ENCODE data around the gene MNT. TPM values are rescaled to one million over a fixed set of nuclear protein-coding genes. Genes with fewer than 3 reads are reported as not detected.
"Not testable (repeated sequence)": the region's sequence is repeated elsewhere in the genome, so short reads cannot be mapped to it uniquely, and the experiment has no call there.

The MNT gene, protein sequence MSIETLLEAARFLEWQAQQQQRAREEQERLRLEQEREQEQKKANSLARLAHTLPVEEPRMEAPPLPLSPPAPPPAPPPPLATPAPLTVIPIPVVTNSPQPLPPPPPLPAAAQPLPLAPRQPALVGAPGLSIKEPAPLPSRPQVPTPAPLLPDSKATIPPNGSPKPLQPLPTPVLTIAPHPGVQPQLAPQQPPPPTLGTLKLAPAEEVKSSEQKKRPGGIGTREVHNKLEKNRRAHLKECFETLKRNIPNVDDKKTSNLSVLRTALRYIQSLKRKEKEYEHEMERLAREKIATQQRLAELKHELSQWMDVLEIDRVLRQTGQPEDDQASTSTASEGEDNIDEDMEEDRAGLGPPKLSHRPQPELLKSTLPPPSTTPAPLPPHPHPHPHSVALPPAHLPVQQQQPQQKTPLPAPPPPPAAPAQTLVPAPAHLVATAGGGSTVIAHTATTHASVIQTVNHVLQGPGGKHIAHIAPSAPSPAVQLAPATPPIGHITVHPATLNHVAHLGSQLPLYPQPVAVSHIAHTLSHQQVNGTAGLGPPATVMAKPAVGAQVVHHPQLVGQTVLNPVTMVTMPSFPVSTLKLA
- total RNA-seq (ENCODE audit: insufficient read depth, low replicate concordance), result 25.0 TPM

DNA sequence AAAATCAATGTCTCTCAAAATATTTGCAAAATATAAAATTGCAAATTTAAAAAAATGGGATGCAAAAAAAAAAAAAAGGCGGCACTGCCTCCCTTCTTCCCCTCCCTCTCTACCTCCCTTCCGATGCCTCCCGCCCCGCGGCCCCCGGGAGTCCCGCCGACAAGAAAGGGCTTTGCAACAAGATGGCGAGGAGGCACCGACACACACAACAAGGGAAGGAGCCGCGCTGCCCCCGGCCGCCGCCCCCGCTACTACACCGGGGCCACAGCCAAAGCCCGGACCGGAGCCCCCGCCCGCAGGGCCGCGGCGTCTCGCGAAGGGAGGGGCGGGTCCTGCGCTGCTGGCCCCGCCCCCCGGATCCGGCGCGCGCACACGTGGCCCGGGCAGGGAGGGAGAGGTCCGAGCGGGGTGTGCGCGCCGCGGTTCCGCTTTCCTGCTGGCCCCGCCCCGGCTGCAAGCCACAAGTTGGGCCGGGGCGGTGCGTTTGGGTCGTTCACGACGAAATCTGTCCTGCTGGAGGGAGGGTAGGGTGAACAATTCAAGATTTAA, at the start of gene MNT:
TSS of gene MNT (minus strand) at position 184 of the 549 bp plus-strand sequence. CDS start 348 bp downstream, outside the sequence.
- DNase-seq (ENCODE audit: low spot score), result peak; percentile 96

DNA sequence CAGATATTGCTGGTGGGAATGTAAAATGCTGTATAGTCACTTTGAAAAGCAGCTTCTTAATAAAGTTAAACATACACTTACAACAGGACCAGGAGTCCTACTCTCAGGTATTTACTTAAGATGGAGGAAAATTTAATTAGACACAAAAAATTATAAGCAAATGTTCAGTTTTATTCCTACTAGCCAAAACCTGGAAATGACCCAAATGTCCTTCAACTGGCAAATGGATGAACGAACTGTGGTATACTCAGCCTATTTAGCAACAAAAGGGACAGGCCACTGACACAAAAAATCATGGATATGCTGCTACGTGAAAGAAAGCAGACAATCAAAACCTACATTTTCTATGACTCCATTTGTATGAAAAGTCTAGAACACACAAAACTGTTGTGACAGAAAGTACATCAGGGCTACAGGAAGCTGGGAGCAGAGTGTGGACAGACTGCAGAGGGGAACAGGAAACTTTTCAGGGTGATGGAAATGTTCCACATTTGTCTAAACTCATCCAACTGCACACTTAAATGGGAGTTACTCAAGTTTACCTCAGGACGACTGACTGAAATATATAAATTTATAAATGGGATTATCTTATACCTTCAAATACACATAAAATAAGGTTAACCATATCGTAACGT, 49.3 kb upstream of the MNT start:
- no peak for DNase-seq (ENCODE audit: low spot score)

DNA sequence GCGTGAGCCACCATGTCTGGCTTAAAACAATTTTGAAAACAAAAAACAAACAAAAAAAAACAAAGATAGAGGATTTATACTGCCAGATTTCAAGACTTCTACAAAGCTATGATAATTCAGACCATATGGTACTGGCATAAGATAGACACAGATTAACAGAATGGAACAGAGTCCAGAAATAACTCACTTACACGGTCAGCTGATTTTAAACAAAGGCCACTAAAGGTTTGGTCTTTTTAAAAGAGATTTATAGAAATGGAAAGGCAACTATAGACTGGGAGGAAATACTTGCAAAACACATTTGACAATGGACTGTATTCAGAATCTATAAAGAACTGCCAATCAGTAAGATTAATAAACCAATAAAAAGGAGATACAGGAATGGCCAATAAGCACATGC, 48.6 kb upstream of the MNT start:
- DNase-seq (ENCODE audit: low spot score), result peak; percentile 8

DNA sequence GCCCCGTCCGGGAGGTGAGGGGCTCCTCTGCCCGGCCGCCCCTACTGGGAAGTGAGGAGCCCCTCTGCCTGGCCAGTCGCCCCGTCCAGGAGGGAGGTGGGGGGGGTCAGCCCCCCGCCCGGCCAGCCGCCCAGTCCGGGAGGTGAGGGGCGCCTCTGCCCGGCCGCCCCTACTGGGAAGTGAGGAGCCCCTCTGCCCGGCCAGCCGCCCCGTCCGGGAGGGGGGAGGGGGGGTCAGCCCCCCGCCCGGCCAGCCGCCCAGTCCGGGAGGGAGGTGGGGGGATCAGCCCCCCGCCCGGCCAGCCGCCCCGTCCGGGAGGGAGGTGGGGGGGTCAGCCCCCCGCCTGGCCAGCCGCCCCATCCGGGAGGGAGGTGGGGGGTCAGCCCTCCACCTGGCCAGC, 46.6 kb upstream of the MNT start:
- DNase-seq (ENCODE audit: low spot score), result not testable (repeated sequence)

DNA sequence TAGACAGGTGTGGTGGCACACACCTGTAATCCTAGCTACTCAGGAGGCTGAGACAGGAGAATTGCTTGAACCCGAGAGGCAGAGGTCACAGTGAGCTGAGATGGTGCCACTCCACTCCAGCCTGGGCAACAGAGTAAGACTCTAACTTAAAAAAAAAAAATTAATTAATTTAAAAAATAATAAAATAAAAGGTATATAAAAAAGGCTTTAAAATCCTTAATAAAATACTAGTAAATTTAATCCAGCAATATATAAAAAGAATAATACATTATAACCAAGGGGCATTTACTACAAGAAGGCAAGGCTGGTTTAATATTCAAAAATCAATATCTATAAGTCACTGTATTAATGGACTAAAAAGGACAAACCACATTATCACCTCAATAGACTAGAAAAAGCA, 44.8 kb upstream of the MNT start:
- DNase-seq (ENCODE audit: low spot score), result no peak

DNA sequence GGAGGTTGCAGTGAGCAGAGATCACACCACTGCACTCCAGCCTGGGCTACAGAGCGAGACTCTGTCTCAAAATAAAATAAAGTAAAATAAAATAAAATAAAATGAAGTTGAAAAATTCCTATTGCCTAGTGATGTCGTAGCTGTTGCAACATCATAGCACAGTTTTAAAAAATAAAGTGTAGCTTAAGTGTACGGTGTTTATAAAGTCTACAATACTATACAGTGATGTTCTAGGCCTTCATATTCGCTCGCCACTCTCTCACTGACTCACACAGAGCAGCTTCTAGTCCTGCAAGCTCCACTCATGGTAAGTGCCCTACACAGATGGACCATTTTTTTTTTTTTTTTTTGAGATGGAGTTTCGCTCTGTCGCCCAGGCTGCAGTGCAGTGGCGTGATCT, 43.5 kb upstream of the MNT start:
- DNase-seq (ENCODE audit: low spot score), result no peak

DNA sequence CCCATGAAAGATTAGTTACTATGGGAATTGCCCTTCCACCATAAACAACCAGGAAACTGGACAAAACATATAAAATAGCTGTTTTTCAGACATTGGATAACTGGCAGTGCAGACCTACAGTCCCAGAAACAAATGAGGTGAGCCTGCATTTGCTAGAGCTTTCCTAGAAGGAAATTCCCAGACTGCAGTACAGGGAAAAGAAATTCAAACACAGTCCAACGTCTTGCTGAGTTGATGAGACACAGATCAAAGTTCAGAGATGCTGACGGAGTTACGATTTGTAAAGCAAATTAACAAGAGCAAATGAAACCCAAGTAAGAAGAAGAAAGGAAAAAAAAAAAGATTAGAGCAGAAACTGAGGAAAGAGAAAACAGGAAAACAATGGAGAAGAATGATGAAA, 41.3 kb upstream of the MNT start:
- DNase-seq (ENCODE audit: low spot score), result no peak

DNA sequence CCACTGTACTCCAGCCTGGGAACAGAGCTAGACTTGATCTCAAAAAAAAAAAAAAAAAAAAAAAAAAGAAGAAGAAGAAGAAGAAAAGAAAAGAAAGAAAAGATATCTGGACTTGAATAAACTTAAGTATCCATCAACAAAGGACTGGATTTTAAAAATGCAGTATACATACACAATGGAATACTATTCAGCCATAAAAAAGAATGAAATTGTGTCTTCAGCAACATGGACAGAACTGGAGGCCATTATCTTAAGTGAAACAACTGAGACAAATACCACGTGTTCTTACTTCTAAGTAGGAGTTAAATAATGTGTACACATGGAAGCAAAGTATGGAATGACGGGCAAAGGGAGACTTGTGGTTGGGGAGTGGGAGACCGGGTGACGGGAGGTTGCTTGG, 40.1 kb upstream of the MNT start:
- DNase-seq (ENCODE audit: low spot score), result no peak

DNA sequence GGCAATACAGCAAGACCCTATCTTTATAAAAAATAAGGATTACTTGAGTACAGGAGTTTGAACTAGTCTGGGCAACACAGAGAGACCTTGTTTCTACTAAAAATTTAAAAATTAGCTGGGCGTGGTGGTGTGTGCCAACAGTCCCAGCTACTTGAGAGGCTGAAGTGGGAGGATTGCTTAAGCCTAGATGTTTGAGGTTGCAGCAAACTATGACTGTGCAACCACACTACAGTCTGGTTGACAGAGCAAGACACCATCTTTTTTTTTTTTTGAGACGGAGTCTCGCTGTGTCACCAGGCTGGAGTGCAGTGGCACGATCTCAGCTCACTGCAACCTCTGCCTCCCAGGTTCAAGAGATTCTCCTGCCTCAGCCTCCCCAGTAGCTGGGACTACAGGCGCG, 39.1 kb upstream of the MNT start:
- not testable (repeated sequence) for DNase-seq (ENCODE audit: low spot score)

DNA sequence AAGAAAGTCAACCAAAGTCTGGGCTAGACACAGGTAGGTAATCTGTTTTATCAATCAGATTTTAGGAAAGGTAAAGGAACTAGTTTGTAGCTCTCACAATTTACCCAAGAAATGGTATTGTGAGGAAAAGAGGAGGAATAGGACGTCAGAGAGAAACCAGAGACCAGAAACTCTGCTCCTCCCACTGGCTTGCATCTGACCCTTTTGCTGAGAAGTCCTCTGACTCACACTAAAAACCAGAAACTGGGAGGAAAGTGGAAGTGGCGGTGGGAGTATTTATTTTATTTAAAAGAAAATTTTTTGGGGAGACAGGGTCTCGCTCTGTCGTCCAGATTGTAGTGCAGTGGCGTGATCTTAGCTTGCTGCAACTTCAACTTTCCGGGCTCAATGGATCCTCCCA, 38.0 kb upstream of the MNT start:
- no peak for DNase-seq (ENCODE audit: low spot score)

DNA sequence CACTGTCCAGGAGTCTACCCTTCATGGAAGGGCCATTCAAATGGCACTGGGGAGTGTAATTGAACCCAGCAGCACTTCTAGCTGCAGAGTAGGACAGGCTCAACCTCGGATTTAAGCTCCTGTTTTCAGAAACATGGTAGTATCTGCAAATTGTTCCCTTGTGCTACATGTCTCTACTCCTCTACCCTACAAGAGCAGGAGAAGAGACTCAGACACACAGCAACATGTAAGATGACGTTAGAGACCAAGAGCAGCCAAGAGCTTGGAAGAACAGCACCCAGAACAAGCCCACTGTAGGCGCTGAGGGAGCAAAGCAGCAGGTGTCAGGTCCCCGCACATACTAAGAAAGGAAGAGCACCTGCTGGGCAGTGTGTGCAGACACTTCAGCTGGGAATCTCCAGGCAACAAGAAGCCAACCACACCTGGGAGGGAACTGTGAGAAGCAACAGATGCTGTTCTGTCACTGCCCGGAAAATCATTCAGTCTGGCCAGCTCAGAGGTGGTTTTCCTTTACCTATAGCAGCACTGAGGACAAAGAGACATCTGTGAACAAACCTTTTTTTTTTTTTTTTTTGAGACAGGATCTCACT, 35.6 kb upstream of the MNT start:
- no peak for DNase-seq (ENCODE audit: low spot score)

DNA sequence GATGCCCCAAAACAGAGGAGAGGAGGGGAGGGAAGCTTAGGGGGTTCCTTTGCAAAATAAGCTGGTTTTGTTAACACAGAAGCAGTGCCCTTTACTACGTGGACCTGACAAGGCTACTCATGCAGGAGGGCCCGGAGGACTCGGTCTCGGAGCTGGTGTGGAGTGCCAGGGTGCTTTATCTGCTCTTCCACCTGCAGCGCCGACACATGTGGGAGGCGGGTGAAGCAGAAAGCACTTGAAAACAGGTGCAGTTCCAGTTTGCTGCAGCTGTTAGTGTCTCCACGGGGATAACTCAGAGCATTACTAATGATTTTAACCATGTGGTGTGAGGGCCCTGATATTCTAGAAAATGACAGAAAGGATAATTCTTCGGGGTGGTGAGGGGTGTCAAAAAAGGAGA, 35.0 kb upstream of the MNT start:
- DNase-seq (ENCODE audit: low spot score), result no peak

DNA sequence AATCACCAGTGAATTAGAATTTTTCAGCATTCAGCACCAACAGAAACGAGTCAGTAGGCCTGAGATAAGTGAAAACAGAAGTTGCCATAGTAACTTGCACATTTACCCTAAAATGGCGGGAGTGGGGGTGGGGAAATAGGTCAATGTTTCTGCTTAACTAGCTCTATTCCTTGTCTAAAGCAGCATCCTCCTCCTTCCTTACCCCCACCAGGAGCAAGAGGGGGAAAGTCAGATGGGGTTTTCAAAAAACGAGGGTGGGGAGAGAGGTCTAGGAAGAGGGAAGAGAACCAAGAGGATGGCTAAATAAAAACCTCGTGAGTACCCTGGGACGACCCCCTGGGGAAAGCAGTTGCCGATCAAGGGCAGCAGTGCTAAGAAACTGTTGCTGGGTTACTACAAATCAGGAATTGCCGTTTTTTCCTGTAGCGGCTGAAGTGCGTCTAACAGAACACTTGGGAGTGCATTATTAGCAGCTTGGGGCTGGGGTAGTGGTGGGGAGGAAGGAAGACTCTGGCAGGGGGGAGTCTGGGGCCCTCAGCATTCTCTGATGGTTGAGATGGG, 34.4 kb upstream of the MNT start:
- DNase-seq (ENCODE audit: low spot score), result peak; percentile 24

DNA sequence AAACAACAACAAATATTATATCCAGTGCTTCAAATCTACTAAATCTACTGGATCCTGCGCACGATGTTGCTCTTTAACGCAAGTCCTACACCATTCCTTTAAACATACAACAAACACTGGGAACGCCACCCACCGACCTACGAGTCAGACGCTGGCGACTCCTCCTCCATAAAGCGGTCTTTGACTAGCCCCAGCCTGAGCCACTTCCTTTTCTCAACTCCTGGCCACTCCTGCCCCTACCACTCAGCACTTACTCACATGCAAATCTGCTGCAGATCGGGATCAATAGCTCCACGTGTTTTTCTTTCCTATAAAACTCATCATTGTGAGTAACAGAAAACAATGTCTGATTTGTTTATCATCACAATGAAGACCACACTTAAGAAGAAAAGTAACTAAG, 32.8 kb upstream of the MNT start:
- DNase-seq (ENCODE audit: low spot score), result no peak

DNA sequence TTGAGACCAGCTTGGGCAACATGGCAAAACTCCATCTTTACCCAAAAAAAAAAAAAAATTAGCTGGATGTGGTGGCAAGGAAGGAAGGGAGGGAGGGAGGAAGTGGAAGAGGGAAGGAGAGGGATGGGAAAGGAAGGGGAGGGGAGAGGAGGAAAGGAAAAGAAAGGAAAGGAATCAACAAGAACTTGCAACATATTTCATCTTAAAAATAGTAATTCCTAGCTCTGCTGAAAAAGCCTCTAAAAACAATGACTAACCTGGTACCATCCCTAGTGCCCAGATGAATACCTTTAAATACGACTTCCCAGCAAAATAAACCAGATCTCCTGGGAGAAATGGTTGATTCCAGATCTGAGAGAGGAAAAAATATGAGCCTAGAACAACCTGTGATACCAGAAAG, 27.1 kb upstream of the MNT start:
- no peak for DNase-seq (ENCODE audit: low spot score)

DNA sequence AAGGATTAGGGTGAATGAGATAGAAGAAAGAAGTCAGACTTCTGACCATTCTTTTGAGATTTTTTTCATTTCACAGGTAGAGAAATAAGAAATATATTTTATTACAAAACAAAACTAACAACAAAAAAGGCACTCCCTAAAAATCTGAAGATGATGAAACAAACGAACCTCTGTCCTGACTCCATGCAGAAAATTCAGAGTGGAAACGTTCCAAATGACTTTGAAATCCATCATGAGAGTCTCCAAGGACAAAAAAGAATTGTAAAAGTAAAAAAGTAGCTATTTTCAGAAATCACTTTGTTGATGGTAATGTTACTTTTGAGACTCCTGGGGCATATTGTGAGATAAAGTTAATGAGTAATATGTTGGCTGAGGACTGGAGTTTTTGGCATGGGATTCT, 26.4 kb upstream of the MNT start:
- DNase-seq (ENCODE audit: low spot score), result no peak

DNA sequence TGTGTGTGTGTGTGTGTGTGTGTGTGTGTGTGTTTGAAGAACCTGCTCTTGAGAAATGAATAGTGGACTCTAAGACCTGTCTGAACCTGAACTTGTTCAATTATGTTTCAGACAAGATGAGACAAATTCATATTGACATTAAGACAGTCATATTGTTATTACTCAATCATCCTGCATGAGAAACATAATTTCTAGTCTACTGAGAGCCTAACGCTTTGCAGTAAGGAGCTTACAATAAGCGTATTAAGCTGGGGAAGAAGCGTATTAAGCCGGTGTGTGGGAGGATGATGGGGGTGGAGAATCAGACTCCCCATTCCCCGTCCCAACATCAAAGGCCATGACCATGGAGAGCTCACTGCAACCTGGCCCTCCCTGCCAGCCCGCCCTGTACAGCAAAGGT, 22.4 kb upstream of the MNT start:
- no peak for DNase-seq (ENCODE audit: low spot score)

DNA sequence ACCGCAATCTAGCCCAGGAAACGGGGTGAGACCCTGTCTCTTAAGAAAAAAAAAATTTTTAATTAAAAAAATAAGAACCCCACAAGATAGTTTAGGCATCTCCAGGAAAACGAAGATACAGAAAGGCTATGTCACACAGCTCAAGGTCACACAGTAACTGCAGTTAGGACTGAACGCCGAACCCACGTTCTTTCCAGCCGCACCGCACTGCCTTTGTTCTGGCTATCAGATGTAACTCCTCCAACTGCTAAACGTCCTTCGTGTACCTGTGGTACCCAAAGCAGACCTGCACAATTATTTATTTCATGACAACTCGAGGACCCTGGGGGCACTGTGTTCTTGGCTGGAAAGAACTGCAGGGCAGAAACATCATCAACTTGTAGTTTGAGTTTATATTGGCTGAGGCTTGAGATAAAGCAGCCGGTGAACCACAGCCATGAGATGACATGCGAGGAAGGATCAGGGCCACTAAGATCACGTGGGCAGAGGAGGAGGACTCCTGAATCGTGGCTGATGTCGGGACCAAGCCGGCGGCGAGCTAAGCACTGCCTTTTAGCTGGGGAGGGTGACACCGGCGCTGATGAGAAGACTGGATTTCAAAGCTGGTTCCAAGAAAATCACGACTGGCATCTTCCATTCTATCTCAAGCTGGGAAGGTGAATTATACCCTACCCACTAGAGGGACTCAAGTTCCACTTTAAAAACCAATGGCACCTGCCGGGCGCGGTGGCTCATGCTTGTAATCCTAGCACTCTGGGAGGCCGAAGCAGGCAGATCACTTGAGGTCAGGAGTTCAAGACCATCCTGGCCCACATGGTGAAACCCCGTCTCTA, 20.7 kb upstream of the MNT start:
- no peak for DNase-seq (ENCODE audit: low spot score)

DNA sequence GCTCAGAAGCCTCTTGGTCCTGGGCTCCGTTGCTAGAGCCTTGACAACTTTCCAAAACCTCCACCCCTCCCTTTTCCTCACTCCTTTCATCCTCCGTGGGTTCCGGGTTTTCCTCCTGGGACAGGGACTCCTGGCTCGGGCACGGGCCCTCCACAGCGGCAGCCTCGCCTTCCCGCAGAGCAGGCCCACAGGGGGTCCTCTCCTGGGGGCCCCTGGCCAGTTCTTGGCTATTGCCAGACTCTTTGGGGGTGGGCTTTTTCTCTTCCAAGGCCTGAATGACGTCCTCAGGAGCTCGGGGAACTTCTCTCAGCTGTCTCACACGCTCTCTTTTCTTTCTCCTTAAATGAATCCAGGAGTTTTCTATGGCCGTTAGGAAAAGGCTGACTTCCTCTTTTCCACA, 19.3 kb upstream of the MNT start:
- no peak for DNase-seq (ENCODE audit: low spot score)

DNA sequence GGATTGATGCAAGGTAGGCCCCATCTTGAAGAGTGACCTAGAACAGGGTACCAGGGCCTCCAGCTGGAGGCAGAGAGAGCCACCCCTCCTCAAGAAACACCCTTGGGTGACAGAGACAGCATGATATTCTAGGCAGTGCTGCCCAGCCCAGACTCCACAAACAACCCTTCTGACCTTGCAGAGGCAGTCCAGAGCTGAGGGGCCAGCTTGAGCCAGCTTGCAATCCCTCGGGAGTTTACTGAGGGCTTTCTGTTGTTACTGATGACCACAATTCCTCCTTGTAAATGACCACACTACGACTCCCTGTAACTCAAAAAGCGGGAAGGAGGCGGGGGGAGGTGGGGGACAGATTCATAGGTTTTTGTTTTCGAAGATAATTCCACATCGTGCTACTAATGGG, 18.6 kb upstream of the MNT start:
- DNase-seq (ENCODE audit: low spot score), result no peak

DNA sequence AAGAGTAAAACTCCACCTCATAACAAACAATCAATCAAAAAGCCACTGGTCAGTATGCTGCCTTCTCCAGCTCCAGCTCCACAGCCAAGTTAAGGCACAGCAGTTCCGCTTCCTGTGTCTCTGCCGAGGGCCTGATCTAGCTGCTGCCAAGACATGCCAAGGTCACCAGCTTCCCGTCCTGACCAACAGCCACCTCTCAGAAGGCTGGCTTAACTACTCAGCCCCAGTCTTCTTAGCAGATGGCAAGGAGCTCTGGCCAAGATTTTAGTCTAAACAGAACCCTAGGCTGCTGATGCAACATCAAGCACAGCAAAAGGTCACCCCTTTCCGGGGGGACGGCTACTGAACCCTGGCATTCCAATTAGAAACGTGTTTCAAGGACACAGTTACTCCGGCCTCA, 17.7 kb upstream of the MNT start:
- no peak for DNase-seq (ENCODE audit: low spot score)

Data from umbilical cord (tissue), 2 donors.